Endothelial cell of umbilical vein (primary cell): ENCODE data around the gene BMPR1B. TPM values are rescaled to one million over a fixed set of nuclear protein-coding genes. Genes with fewer than 3 reads are reported as not detected.

Experiments used
- BruUV-seq: library from RNA; stranded (reverse); fragments of 400-500 nt; replicated peaks from 2 replicates; lab custom pipeline; 2021; lab: Mats Ljungman, UMichigan
- CTCF ChIA-PET: fragments of 300-600, 350-600 bp; sonication (Branson Sonifier 250); formaldehyde crosslinking; loops from one replicate; lab custom pipeline; 2021; ENCODE audit warnings: antibody characterized with exemption, inconsistent platforms; lab: Charles Lee
- POLR2A ChIA-PET: fragments of 300-600, 350-600 bp; sonication (Branson Sonifier 250); formaldehyde crosslinking; loops from one replicate; lab custom pipeline; 2021; ENCODE audit warnings: antibody characterized with exemption, inconsistent platforms; lab: Charles Lee
- DNase-seq: peaks from one replicate; pipeline ENCODE4 v3.0.0-alpha.2; 2011; ENCODE audit warnings: low read depth, low spot score
- FAIRE-seq: peaks from 2 replicates; lab custom pipeline; 2011; peaks lifted over from hg19 to GRCh38; lab: Jason Lieb, UNC
- H2AFZ ChIP-seq: 2 replicates; pipeline ENCODE4 v1.6.0; 2012; ENCODE audit warnings: low read depth, low read length, control low read depth, inconsistent platforms
- H3K27ac ChIP-seq: 2 replicates; pipeline ENCODE4 v1.5.1; 2011; ENCODE audit warnings: low read depth, mild to moderate bottlenecking, control low read depth, low read length, moderate library complexity; ENCODE audit not compliant: insufficient read depth
- H3K27me3 ChIP-seq, 2 experiments: 2 replicates each; pipeline versions ENCODE4 v1.6.0 to v1.6.1; 2011; ENCODE audit warnings: low read length in 2 of 2, mixed read lengths in 1 of 2; ENCODE audit not compliant: control insufficient read depth in 2 of 2, insufficient read depth in 2 of 2
- H3K36me3 ChIP-seq, 2 experiments: 2 replicates in 1 of 2; 3 replicates in 1 of 2; pipeline ENCODE4 v1.5.1; 2011; ENCODE audit warnings: low read length in 2 of 2, mild to moderate bottlenecking in 1 of 2, moderate library complexity in 1 of 2; ENCODE audit not compliant: control insufficient read depth in 2 of 2, insufficient read depth in 2 of 2; ENCODE audit errors: extremely low read depth in 1 of 2
- H3K4me1 ChIP-seq: 3 replicates; pipeline ENCODE4 v1.5.1; 2011; ENCODE audit warnings: mild to moderate bottlenecking, low read length; ENCODE audit not compliant: control insufficient read depth, insufficient read depth; ENCODE audit errors: extremely low read depth
- H3K4me2 ChIP-seq: 2 replicates; pipeline ENCODE4 v1.6.1; 2011; ENCODE audit warnings: low read length, control low read depth, mixed read lengths; ENCODE audit not compliant: insufficient read depth
- H3K4me3 ChIP-seq, 3 experiments: fragments of 200-600 bp in 1 of 3; sonication (generic), shearing (Covaris generic) in 1 of 3; replicated peaks in 1 of 3; 2 replicates each; pipeline ENCODE4 v1.5.1; 2011 to 2016; ENCODE audit warnings: control low read depth in 3 of 3, low read length in 3 of 3, mild to moderate bottlenecking in 2 of 3, inconsistent platforms in 1 of 3, low read depth in 1 of 3, moderate library complexity in 1 of 3; ENCODE audit not compliant: insufficient read depth in 1 of 3
- H3K79me2 ChIP-seq: 2 replicates; pipeline ENCODE4 v1.6.0; 2012; ENCODE audit warnings: low read length, inconsistent platforms; ENCODE audit not compliant: control insufficient read depth, insufficient read depth
- H3K9ac ChIP-seq: replicated peaks from 2 replicates; pipeline ENCODE3; 2011; ENCODE audit warnings: low read length, control low read depth; ENCODE audit not compliant: insufficient read depth; ENCODE audit errors: extremely low read depth
- H3K9me1 ChIP-seq: replicated peaks from 3 replicates; pipeline ENCODE4 v1.6.0; 2011; ENCODE audit warnings: mild to moderate bottlenecking, low read length; ENCODE audit not compliant: control insufficient read depth, insufficient read depth; ENCODE audit errors: extremely low read depth
- H3K9me3 ChIP-seq: replicated peaks from 2 replicates; pipeline ENCODE4 v1.5.1; 2012; ENCODE audit warnings: low read length, inconsistent platforms; ENCODE audit not compliant: control insufficient read depth, insufficient read depth
- H4K20me1 ChIP-seq: replicated peaks from 2 replicates; pipeline ENCODE3; 2011; ENCODE audit warnings: mild to moderate bottlenecking, low read length; ENCODE audit not compliant: control insufficient read depth, insufficient read depth; ENCODE audit errors: extremely low read depth
- CTCF ChIP-seq, 2 donors: IDR thresholded peaks; 1 replicate in 1 of 2; 2 replicates in 1 of 2; pipeline ENCODE4 v1.5.1; 2011; ENCODE audit warnings: low read length in 2 of 2, mild to moderate bottlenecking in 2 of 2, moderate library complexity in 2 of 2, control low read depth in 1 of 2, inconsistent platforms in 1 of 2, low read depth in 1 of 2; ENCODE audit not compliant: insufficient read depth in 1 of 2; ENCODE audit errors: extremely low read depth in 1 of 2
- EZH2 ChIP-seq: IDR thresholded peaks from 2 replicates; pipeline ENCODE4 v1.6.1; 2012; ENCODE audit warnings: borderline replicate concordance, low read depth, mild to moderate bottlenecking, moderate library complexity, low read length, inconsistent platforms; ENCODE audit not compliant: severe bottlenecking
- FOS ChIP-seq: IDR thresholded peaks from 2 replicates; pipeline ENCODE4 v1.6.1; 2011; ENCODE audit warnings: mild to moderate bottlenecking, low read length, moderate library complexity, borderline replicate concordance; ENCODE audit not compliant: insufficient read depth
- GATA2 ChIP-seq: IDR thresholded peaks from 2 replicates; pipeline ENCODE4 v1.7.0; 2011; ENCODE audit warnings: low read depth, mild to moderate bottlenecking, moderate library complexity, mixed read lengths, low read length; ENCODE audit not compliant: insufficient read length, insufficient read depth
- JUN ChIP-seq: IDR thresholded peaks from 2 replicates; pipeline ENCODE4 v1.6.1; 2011; ENCODE audit warnings: borderline replicate concordance, low read depth; ENCODE audit not compliant: insufficient read length, insufficient read depth
- MAX ChIP-seq: IDR thresholded peaks from 2 replicates; pipeline ENCODE4 v1.6.1; 2011; ENCODE audit not compliant: insufficient read depth, insufficient read length
- MYC ChIP-seq: IDR thresholded peaks from one replicate; pipeline ENCODE4 v1.6.1; 2011; ENCODE audit warnings: mild to moderate bottlenecking, low read depth, low read length
- POLR2A ChIP-seq: IDR thresholded peaks from 2 replicates; pipeline ENCODE4 v1.6.1; 2012; ENCODE audit warnings: low read depth, mild to moderate bottlenecking, control low read depth, low read length
- POLR2AphosphoS5 ChIP-seq: IDR thresholded peaks from 2 replicates; pipeline ENCODE4 v1.6.1; 2012; ENCODE audit warnings: low read depth, mild to moderate bottlenecking, control low read depth, low read length, moderate library complexity; ENCODE audit not compliant: insufficient read depth
- dilution Hi-C: fragments of 300-500 bp; cut with MboI; formaldehyde crosslinking; loops from one replicate; pipeline ENCODE4 v1.15.0; 2019; ENCODE audit warnings: low sequenced_read_pairs; ENCODE audit not compliant: extremely low pct_ligation_motif_present
- intact Hi-C: fragments of 100-400 bp; cut with micrococcal nuclease; formaldehyde crosslinking; loops from one replicate; pipeline ENCODE4 v1.10.0; 2022
- polyA plus RNA-seq, 4 experiments: library from polyadenylated mRNA; depleted of rRNA in 3 of 4; stranded (reverse) in 3 of 4; unstranded in 1 of 4; fragments of >200 nt; gene quantifications; 2 replicates each; pipeline versions ENCODE4 v1.2.1 to v1.2.3, GENCODE V29; 2011 to 2012; ENCODE audit warnings: missing spikeins in 1 of 4
- total RNA-seq: library from RNA; stranded (reverse); gene quantifications from 2 replicates; pipeline ENCODE4 v1.2.3, GENCODE V29; 2021

The BMPR1B gene
- total and polyA plus RNA-seq, 2 donors (not counting 3 experiments of a cell fraction or from before 2014, with no cell fraction given), result 0.28 to 2.1 TPM

GRCh38 chr4:94890579-94890978, 132.8 kb downstream of the BMPR1B start:
- no peak for DNase-seq
- Histone ChIP-seq H3K9me1 (no peaks in the 10 kb centered on the region), H3K79me2 (no peaks in the 10 kb centered on the region), H3K4me3 (no peak overlapping the region), H3K9me3 (no peaks in the 10 kb centered on the region), H3K27ac (no peak overlapping the region), H2AFZ (no peak overlapping the region), H3K27me3 (no peaks in the 10 kb centered on the region), H3K4me2 (no peak overlapping the region), H3K4me1 (no peaks in the 10 kb centered on the region), H3K36me3 (no peaks in the 10 kb centered on the region), H3K9ac (no peak overlapping the region), H4K20me1 (no peaks in the 10 kb centered on the region)
- CTCF ChIA-PET, result interaction anchor here (0.6 kb wide), 1 partner anchor 477 kb away, joined by 3 read pairs; no protein-coding TSS in a partner anchor
- TF ChIP-seq EZH2, result no peak
- no peak for TF ChIP-seq POLR2A
- no peak for TF ChIP-seq GATA2
- TF ChIP-seq FOS, result no peak
- FAIRE-seq, result no peak
- dilution Hi-C loops (no loop called here), intact Hi-C loops (no loop called here)
- no TSS peak for BruUV-seq
- POLR2A ChIA-PET, result no interaction called here

GRCh38 chr4:94892051-94892450, 134.3 kb downstream of the BMPR1B start:
- no peak overlapping the region for H3K4me2 ChIP-seq
- no peaks in the 10 kb centered on the region for H3K9me3 ChIP-seq
- no TSS peak for BruUV-seq
- CTCF ChIA-PET, result interaction anchor here (0.8 to 1.4 kb wide), 2 partner anchors 9 to 232 kb away, joined by 3 read pairs; no protein-coding TSS in a partner anchor
- peaks cover 5% of the 10 kb centered on the region for H3K4me1 ChIP-seq
- H4K20me1 ChIP-seq, result no peaks in the 10 kb centered on the region
- dilution Hi-C loops (no loop called here), intact Hi-C loops (loop anchor here (2.0 kb wide), 1 partner anchor 13 kb away; no protein-coding TSS in a partner anchor)
- H2AFZ ChIP-seq, result no peak overlapping the region
- FAIRE-seq (no peak), DNase-seq (peak; percentile 10)
- no peak overlapping the region for H3K9ac ChIP-seq
- no peaks in the 10 kb centered on the region for H3K9me1 ChIP-seq
- H3K27ac ChIP-seq, result no peak overlapping the region
- H3K27me3 ChIP-seq, result no peaks in the 10 kb centered on the region
- H3K36me3 ChIP-seq, result no peaks in the 10 kb centered on the region
- POLR2A ChIA-PET, result no interaction called here
- no peak for TF ChIP-seq CTCF (IDR thresholded peaks at IDR 0.05; ENCODE audit: extremely low read depth in 1 of 2, insufficient read depth in 1 of 2, low read depth in 1 of 2, low read length in 2 of 2)
- TF ChIP-seq GATA2, result no peak
- no peak for TF ChIP-seq MYC
- no peak for TF ChIP-seq FOS
- no peak for TF ChIP-seq MAX
- TF ChIP-seq POLR2A, result no peak
- TF ChIP-seq POLR2AphosphoS5, result no peak
- TF ChIP-seq EZH2, result no peak
- TF ChIP-seq JUN, result no peak
- H3K4me3 ChIP-seq, result no peak overlapping the region
- no peaks in the 10 kb centered on the region for H3K79me2 ChIP-seq
